ENCODE results near the gene ZFHX2. TPM values are rescaled to one million over a fixed set of nuclear protein-coding genes. Genes with fewer than 3 reads are reported as not detected.

ZFHX2 gene
- total and polyA plus RNA-seq, 2 of the 13 experiments (the other 11 are each of a cell fraction or from before 2014, with no cell fraction given): 0.17 to 0.44 TPM

DNA sequence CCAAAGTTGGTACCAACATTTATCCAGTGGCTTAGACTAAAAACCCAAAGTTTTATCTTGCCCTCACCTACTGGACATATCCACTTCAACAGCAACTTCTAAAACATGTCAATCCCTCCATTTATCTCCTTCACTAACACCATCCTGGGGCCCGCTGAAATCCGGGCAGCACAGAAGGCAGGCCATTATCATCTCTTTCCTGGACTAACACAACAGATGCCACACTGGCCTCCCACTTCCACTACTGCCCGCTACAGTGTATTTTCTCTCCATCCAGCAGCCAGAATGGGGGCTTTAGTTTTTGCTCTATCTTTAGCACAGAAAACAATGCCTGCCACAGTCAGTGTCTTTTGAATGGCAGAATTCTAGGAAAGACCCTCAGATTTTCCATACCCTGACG, 15.6 kb downstream of the ZFHX2 start:
- ATAC-seq (no peak), DNase-seq (ENCODE audit: low spot score) (no peak), FAIRE-seq (no peak)
- in situ Hi-C loops (cut with HindIII; ENCODE audit: extremely low pct_ligation_motif_present, low pct_unique_long_range_greater_than_20kb): no loop called here
- intact Hi-C loops (cut with micrococcal nuclease; ENCODE audit: unreplicated experiment): no loop called here
- H3K4me1 ChIP-seq (ENCODE audit: insufficient read depth, low read length): no peaks in the 10 kb centered on the region
- no peak overlapping the region for H2AFZ ChIP-seq (ENCODE audit: low read length)
- no peak overlapping the region for H3K27ac ChIP-seq (ENCODE audit: extremely low read length, insufficient read depth, low read length)
- no peaks in the 10 kb centered on the region for H3K27me3 ChIP-seq (ENCODE audit: control insufficient read depth in 1 of 2, insufficient read depth in 2 of 2, low read length in 2 of 2)
- no peak overlapping the region for H3K4me2 ChIP-seq (ENCODE audit: low read depth, low read length)
- H3K36me3 ChIP-seq (replicated peaks in 1 of 2; ENCODE audit: control insufficient read depth in 1 of 2, insufficient read depth in 2 of 2, low read length in 2 of 2): no peaks in the 10 kb centered on the region
- 88% methylated on average over 4 of the region's 4 CpGs for WGBS (ENCODE audit: low lambda C conversion rate)
- ChIA-PET CTCF (ENCODE audit: low intra/inter-chr PET ratio, low total read pairs) (no interaction called here), POLR2A (interaction anchor here (3.5 kb wide), 1 partner anchor 20 kb away, joined by 17 read pairs; the partner anchor contains the start of gene THTPA)
- H3K9ac ChIP-seq (ENCODE audit: insufficient read depth, low read depth, low read length): no peak overlapping the region
- TF ChIP-seq, protein P1, sequence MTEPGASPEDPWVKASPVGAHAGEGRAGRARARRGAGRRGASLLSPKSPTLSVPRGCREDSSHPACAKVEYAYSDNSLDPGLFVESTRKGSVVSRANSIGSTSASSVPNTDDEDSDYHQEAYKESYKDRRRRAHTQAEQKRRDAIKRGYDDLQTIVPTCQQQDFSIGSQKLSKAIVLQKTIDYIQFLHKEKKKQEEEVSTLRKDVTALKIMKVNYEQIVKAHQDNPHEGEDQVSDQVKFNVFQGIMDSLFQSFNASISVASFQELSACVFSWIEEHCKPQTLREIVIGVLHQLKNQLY (CRISPR knock-in tag; IDR thresholded peaks at IDR 0.05): no peak
- TF ChIP-seq ASH2L (IDR thresholded peaks at IDR 0.05; ENCODE audit: insufficient read length, low read depth, low read length) (no peak), MYC (CRISPR knock-in tag; IDR thresholded peaks at IDR 0.05; ENCODE audit: borderline replicate concordance) (no peak), ZNF790 (CRISPR knock-in tag; IDR thresholded peaks at IDR 0.05; ENCODE audit: borderline replicate concordance) (0 out of 2 replicates have a peak, but pooled peaks have one; percentile 35), ZNF709 (CRISPR knock-in tag; IDR thresholded peaks at IDR 0.05) (0 out of 2 replicates have a peak, but pooled peaks have one; percentile 44), ZNF639 (CRISPR knock-in tag; conservative IDR thresholded peaks at IDR 0.05) (no peak), ZNF776 (CRISPR knock-in tag; IDR thresholded peaks at IDR 0.05) (no peak)
- TF ChIP-seq, protein P2, sequence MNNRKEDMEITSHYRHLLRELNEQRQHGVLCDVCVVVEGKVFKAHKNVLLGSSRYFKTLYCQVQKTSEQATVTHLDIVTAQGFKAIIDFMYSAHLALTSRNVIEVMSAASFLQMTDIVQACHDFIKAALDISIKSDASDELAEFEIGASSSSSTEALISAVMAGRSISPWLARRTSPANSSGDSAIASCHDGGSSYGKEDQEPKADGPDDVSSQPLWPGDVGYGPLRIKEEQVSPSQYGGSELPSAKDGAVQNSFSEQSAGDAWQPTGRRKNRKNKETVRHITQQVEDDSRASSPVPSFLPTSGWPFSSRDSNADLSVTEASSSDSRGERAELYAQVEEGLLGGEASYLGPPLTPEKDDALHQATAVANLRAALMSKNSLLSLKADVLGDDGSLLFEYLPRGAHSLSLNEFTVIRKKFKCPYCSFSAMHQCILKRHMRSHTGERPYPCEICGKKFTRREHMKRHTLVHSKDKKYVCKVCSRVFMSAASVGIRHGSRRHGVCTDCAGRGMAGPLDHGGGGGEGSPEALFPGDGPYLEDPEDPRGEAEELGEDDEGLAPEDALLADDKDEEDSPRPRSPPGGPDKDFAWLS (CRISPR knock-in tag; IDR thresholded peaks at IDR 0.05; ENCODE audit: borderline replicate concordance): no peak
- TF ChIP-seq, protein P3, sequence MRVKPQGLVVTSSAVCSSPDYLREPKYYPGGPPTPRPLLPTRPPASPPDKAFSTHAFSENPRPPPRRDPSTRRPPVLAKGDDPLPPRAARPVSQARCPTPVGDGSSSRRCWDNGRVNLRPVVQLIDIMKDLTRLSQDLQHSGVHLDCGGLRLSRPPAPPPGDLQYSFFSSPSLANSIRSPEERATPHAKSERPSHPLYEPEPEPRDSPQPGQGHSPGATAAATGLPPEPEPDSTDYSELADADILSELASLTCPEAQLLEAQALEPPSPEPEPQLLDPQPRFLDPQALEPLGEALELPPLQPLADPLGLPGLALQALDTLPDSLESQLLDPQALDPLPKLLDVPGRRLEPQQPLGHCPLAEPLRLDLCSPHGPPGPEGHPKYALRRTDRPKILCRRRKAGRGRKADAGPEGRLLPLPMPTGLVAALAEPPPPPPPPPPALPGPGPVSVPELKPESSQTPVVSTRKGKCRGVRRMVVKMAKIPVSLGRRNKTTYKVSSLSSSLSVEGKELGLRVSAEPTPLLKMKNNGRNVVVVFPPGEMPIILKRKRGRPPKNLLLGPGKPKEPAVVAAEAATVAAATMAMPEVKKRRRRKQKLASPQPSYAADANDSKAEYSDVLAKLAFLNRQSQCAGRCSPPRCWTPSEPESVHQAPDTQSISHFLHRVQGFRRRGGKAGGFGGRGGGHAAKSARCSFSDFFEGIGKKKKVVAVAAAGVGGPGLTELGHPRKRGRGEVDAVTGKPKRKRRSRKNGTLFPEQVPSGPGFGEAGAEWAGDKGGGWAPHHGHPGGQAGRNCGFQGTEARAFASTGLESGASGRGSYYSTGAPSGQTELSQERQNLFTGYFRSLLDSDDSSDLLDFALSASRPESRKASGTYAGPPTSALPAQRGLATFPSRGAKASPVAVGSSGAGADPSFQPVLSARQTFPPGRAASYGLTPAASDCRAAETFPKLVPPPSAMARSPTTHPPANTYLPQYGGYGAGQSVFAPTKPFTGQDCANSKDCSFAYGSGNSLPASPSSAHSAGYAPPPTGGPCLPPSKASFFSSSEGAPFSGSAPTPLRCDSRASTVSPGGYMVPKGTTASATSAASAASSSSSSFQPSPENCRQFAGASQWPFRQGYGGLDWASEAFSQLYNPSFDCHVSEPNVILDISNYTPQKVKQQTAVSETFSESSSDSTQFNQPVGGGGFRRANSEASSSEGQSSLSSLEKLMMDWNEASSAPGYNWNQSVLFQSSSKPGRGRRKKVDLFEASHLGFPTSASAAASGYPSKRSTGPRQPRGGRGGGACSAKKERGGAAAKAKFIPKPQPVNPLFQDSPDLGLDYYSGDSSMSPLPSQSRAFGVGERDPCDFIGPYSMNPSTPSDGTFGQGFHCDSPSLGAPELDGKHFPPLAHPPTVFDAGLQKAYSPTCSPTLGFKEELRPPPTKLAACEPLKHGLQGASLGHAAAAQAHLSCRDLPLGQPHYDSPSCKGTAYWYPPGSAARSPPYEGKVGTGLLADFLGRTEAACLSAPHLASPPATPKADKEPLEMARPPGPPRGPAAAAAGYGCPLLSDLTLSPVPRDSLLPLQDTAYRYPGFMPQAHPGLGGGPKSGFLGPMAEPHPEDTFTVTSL (CRISPR knock-in tag; IDR thresholded peaks at IDR 0.05; ENCODE audit: borderline replicate concordance): no peak
- no peaks in the 10 kb centered on the region for H3K79me2 ChIP-seq (ENCODE audit: insufficient read depth, low read length)
- no peaks in the 10 kb centered on the region for H3K9me3 ChIP-seq (ENCODE audit: low read length)
- H3K4me3 ChIP-seq (replicated peaks in 1 of 3; ENCODE audit: insufficient read depth in 1 of 3, low read depth in 2 of 3, low read length in 3 of 3): no peak overlapping the region
- no TSS peak for BruUV-seq (replicated peaks)
- H4K20me1 ChIP-seq (ENCODE audit: insufficient read depth, low read length): no peaks in the 10 kb centered on the region

All from HepG2 (cell line).